ENCODE measurements around the gene ACSF3.

The ACSF3 gene

GRCh38 chr16:89119661-89120141 lies 26.0 kb downstream of the ACSF3 start:
- no peak for TF ChIP-seq CTCF (IDR thresholded peaks at IDR 0.05; ENCODE audit: low read depth, low read length)
- H3K4me3 ChIP-seq (ENCODE audit: low read depth, low read length), result no peak overlapping the region

- TF ChIP-seq CTCF (IDR thresholded peaks at IDR 0.05; ENCODE audit: low read depth, low read length), result no peak
Measured at GRCh38 chr16:89120281-89120680, 26.6 kb downstream of the ACSF3 start.

GRCh38 chr16:89120921-89121351 lies 27.3 kb downstream of the ACSF3 start:
- H3K4me3 ChIP-seq (ENCODE audit: low read depth, low read length), result no peak overlapping the region
- no peak for TF ChIP-seq CTCF (IDR thresholded peaks at IDR 0.05; ENCODE audit: low read depth, low read length)

More at GRCh38 chr16:89120281-89120680, 26.6 kb downstream of the ACSF3 start:
- no peak overlapping the region for H3K4me3 ChIP-seq (ENCODE audit: low read depth, low read length)

- no peak for TF ChIP-seq CTCF (IDR thresholded peaks at IDR 0.05; ENCODE audit: low read depth, low read length)
- H3K4me3 ChIP-seq (ENCODE audit: low read depth, low read length), result no peak overlapping the region
Measured at GRCh38 chr16:89121691-89122321, 28.2 kb downstream of the ACSF3 start.

- H3K4me3 ChIP-seq (ENCODE audit: low read depth, low read length), result no peak overlapping the region
Measured at GRCh38 chr16:89122322-89122851, 28.7 kb downstream of the ACSF3 start.

GRCh38 chr16:89123001-89123830 lies 29.6 kb downstream of the ACSF3 start:
- H3K4me3 ChIP-seq (ENCODE audit: low read depth, low read length), result no peak overlapping the region
- no peak for TF ChIP-seq CTCF (IDR thresholded peaks at IDR 0.05; ENCODE audit: low read depth, low read length)

More at GRCh38 chr16:89122322-89122851, 28.7 kb downstream of the ACSF3 start:
- TF ChIP-seq CTCF (IDR thresholded peaks at IDR 0.05; ENCODE audit: low read depth, low read length), result no peak

GRCh38 chr16:89123831-89124100 lies 30.1 kb downstream of the ACSF3 start:
- TF ChIP-seq CTCF (IDR thresholded peaks at IDR 0.05; ENCODE audit: low read depth, low read length), result no peak
- H3K4me3 ChIP-seq (ENCODE audit: low read depth, low read length), result no peak overlapping the region
